Glutamatergic neuron (in vitro differentiated cells): ENCODE measurements around the gene LILRB1. TPM values are rescaled to one million over a fixed set of nuclear protein-coding genes. Genes with fewer than 3 reads are reported as not detected.

Experiments used
- DNase-seq: peaks from one replicate; pipeline ENCODE4 v3.0.0; 2022
- H3K27ac Mint-ChIP-seq: one replicate; pipeline ENCODE4 v1.8.0; 2020; ENCODE audit warnings: mild to moderate bottlenecking, mixed read lengths, inconsistent platforms; ENCODE audit not compliant: unreplicated experiment
- H3K27me3 Mint-ChIP-seq: one replicate; pipeline ENCODE4 v1.8.0; 2020; ENCODE audit warnings: mild to moderate bottlenecking, moderate library complexity, mixed read lengths, inconsistent platforms; ENCODE audit not compliant: unreplicated experiment
- H3K36me3 Mint-ChIP-seq: one replicate; pipeline ENCODE4 v1.8.0; 2020; ENCODE audit warnings: mild to moderate bottlenecking, mixed read lengths, inconsistent platforms; ENCODE audit not compliant: unreplicated experiment
- H3K4me1 Mint-ChIP-seq: one replicate; pipeline ENCODE4 v1.8.0; 2020; ENCODE audit warnings: mild to moderate bottlenecking, low read depth, mixed read lengths, inconsistent platforms; ENCODE audit not compliant: unreplicated experiment
- H3K4me3 Mint-ChIP-seq: one replicate; pipeline ENCODE4 v1.8.0; 2020; ENCODE audit warnings: mild to moderate bottlenecking, mixed read lengths, inconsistent platforms; ENCODE audit not compliant: unreplicated experiment
- H3K9me3 Mint-ChIP-seq: one replicate; pipeline ENCODE4 v1.8.0; 2020; ENCODE audit warnings: mild to moderate bottlenecking, moderate library complexity, mixed read lengths, inconsistent platforms; ENCODE audit not compliant: unreplicated experiment
- total RNA-seq: library from RNA; stranded (reverse); fragmentation: NEBNext Ultra II Directional; extraction: Animal tissue kit (Norgen Biotek cat#: 25700); gene quantifications from one replicate; pipeline ENCODE4 v1.2.1, GENCODE V29; 2021; ENCODE audit not compliant: unreplicated experiment
- TF ChIP-seq, protein P1 (sequence below): fragments of 200-600 bp; sonication (generic); IDR thresholded peaks from one replicate; pipeline ENCODE4 v1.5.0; 2021; ENCODE audit not compliant: partially characterized antibody, unreplicated experiment

Gene LILRB1
- total RNA-seq, 1 donor from 2014 or later, result 0.22 TPM

GRCh38 chr19:54600212-54600611 is 30.1 kb upstream of the LILRB1 start:
- Mint-ChIP-seq H3K9me3 (peaks cover 3% of the 10 kb centered on the region), H3K4me1 (no peaks in the 10 kb centered on the region), H3K4me3 (no peak overlapping the region), H3K27me3 (peaks cover 3% of the 10 kb centered on the region), H3K27ac (no peak overlapping the region), H3K36me3 (no peaks in the 10 kb centered on the region)
- TF ChIP-seq, protein P1, sequence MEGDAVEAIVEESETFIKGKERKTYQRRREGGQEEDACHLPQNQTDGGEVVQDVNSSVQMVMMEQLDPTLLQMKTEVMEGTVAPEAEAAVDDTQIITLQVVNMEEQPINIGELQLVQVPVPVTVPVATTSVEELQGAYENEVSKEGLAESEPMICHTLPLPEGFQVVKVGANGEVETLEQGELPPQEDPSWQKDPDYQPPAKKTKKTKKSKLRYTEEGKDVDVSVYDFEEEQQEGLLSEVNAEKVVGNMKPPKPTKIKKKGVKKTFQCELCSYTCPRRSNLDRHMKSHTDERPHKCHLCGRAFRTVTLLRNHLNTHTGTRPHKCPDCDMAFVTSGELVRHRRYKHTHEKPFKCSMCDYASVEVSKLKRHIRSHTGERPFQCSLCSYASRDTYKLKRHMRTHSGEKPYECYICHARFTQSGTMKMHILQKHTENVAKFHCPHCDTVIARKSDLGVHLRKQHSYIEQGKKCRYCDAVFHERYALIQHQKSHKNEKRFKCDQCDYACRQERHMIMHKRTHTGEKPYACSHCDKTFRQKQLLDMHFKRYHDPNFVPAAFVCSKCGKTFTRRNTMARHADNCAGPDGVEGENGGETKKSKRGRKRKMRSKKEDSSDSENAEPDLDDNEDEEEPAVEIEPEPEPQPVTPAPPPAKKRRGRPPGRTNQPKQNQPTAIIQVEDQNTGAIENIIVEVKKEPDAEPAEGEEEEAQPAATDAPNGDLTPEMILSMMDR, result no peak
- DNase-seq, result no peak

GRCh38 chr19:54606230-54606629 is 24.1 kb upstream of the LILRB1 start:
- peaks cover 10% of the 10 kb centered on the region for H3K9me3 Mint-ChIP-seq
- DNase-seq, result no peak
- H3K36me3 Mint-ChIP-seq, result peaks cover 10% of the 10 kb centered on the region
- H3K27ac Mint-ChIP-seq, result no peak overlapping the region
- no peaks in the 10 kb centered on the region for H3K4me1 Mint-ChIP-seq
- H3K27me3 Mint-ChIP-seq, result peaks cover 9% of the 10 kb centered on the region
- TF ChIP-seq, protein P1, result no peak
- no peak overlapping the region for H3K4me3 Mint-ChIP-seq

GRCh38 chr19:54606891-54607784 is 23.1 kb upstream of the LILRB1 start:
- no peak for DNase-seq
- H3K4me3 Mint-ChIP-seq, result no peak overlapping the region
- TF ChIP-seq, protein P1, result no peak
- peaks cover 10% of the 10 kb centered on the region for H3K36me3 Mint-ChIP-seq
- peaks cover 8% of the 10 kb centered on the region for H3K9me3 Mint-ChIP-seq
- H3K27me3 Mint-ChIP-seq, result peaks cover 8% of the 10 kb centered on the region
- H3K27ac Mint-ChIP-seq, result no peak overlapping the region
- H3K4me1 Mint-ChIP-seq, result no peaks in the 10 kb centered on the region

DNA sequence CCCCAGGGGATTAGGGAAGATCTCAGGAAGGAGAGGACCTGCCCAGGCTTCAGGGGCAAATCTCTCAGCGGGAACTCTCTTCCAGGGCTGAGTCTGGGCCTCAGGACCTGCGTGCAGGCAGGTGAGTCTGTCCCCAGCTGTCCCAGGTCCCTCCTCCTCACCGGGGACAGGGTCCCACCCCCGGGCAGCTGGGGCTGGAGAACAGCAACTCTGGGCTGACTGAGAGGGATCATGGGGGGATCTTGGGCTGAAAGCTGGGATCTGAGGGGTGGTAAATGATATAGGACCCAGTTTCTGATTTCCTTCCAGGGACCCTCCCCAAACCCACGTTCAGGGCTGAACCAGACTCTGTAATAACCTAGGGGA is 22.5 kb upstream of the LILRB1 start:
- peaks cover 8% of the 10 kb centered on the region for H3K9me3 Mint-ChIP-seq
- H3K36me3 Mint-ChIP-seq, result peaks cover 10% of the 10 kb centered on the region
- no peak for DNase-seq
- H3K4me1 Mint-ChIP-seq, result no peaks in the 10 kb centered on the region
- TF ChIP-seq, protein P1, result no peak
- H3K4me3 Mint-ChIP-seq, result no peak overlapping the region
- no peak overlapping the region for H3K27ac Mint-ChIP-seq
- H3K27me3 Mint-ChIP-seq, result peaks cover 8% of the 10 kb centered on the region

DNA sequence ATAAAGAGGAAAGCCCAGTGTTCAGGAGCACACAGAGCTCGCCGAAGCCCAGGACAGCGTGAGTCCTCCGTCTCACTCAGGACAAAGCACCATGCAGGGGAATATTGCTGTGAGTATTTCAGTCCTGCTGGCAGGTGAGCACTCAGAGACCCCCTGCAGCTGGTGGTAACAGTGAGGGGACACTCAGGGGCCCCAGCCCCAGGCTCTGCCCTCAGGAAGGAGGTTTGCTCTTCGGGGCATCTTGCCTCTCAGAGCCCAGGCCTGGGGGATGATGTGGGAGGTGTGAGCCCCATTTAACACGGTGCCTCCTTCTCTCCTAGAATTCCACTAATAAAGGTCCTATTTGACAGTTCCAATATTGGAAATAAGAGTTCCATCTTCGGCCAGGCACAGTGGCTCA is 22.1 kb upstream of the LILRB1 start:
- H3K27me3 Mint-ChIP-seq, result peaks cover 8% of the 10 kb centered on the region
- H3K9me3 Mint-ChIP-seq, result peaks cover 8% of the 10 kb centered on the region
- H3K4me1 Mint-ChIP-seq, result no peaks in the 10 kb centered on the region
- peaks cover 10% of the 10 kb centered on the region for H3K36me3 Mint-ChIP-seq
- no peak overlapping the region for H3K27ac Mint-ChIP-seq
- no peak overlapping the region for H3K4me3 Mint-ChIP-seq
- DNase-seq, result no peak
- TF ChIP-seq, protein P1, result no peak
